ENCODE data around the gene GATA5.

GATA5 gene

DNA sequence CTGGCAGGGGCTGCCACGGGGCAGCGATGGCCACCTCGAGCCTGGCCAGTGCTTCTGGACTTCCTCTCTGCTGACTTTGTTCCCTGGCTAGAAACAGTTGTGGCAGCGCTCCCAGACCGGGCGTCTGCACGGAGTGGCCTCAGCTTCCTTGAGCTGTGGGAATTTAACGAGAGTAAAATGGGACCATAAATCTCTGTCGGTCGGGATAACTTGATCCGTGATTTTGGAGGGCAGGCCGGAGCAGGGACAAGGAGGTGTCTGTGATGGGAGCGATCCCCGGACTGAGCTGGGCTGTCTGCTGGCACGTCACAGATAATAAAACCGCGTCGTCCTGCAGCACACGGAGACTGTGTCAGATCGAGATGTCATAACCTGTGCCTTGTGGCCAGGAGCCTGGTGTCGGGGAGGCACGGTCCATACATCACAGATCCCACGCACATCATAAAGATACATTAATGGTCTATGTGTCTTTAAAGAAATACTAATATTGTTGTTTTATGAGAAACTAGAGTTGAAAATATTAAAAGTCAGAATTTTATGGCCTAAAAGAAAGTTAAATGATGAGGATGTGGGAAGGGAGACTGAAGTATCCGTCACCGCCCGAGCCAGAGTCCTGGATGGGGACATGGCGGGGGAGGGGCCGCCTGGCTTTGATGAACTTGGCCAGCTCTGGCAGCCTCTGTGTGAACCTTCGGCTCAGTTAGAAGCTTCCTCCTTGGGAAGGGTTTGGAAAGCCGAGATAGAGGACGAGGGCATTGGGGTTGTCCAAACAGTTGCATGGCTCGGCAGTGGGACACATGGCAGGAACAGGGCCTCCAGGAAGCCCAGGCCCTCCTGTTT is 41.9 kb downstream of the GATA5 start:
- no peak for DNase-seq (ENCODE audit: low read depth)
- TF ChIP-seq, protein P1, sequence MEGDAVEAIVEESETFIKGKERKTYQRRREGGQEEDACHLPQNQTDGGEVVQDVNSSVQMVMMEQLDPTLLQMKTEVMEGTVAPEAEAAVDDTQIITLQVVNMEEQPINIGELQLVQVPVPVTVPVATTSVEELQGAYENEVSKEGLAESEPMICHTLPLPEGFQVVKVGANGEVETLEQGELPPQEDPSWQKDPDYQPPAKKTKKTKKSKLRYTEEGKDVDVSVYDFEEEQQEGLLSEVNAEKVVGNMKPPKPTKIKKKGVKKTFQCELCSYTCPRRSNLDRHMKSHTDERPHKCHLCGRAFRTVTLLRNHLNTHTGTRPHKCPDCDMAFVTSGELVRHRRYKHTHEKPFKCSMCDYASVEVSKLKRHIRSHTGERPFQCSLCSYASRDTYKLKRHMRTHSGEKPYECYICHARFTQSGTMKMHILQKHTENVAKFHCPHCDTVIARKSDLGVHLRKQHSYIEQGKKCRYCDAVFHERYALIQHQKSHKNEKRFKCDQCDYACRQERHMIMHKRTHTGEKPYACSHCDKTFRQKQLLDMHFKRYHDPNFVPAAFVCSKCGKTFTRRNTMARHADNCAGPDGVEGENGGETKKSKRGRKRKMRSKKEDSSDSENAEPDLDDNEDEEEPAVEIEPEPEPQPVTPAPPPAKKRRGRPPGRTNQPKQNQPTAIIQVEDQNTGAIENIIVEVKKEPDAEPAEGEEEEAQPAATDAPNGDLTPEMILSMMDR (IDR thresholded peaks at IDR 0.05; ENCODE audit: low read depth, low read length, missing control alignments) = no peak
- no peak overlapping the region for H3K4me3 ChIP-seq (ENCODE audit: low read depth, low read length)

- DNase-seq (ENCODE audit: low read depth) = no peak
- no peak overlapping the region for H3K4me3 ChIP-seq (ENCODE audit: low read depth, low read length)
- TF ChIP-seq, protein P1 (IDR thresholded peaks at IDR 0.05; ENCODE audit: low read depth, low read length, missing control alignments) = no peak
Measured at GRCh38 chr20:62430866-62431447, 44.8 kb downstream of the GATA5 start.

DNA sequence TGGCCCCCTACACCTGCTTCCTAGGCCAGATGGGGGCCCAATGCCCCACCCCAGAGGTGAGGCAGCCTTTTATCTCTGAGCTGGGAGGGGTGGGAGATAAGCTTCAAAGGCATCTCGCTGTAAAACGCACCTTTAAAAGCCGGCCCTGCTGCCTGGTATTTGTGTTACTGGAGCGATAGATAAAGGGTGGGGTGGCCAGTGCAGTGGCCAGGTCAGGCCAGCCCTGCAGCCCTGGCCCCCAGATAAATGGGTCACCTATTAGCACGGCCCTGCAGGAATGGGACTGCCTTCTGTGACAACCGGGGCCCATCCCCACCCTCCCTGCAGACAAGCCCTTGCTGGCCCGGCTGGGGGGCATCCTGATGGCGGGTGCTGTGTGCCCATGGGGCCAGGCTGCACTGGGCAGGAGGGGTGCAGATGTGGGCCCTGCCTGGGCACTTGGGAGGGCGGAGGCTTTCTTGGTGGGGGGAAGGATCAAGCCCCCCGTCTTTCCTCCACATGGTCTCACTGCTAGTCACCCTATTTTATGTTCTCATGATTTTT is 45.4 kb downstream of the GATA5 start:
- TF ChIP-seq, protein P1 (IDR thresholded peaks at IDR 0.05; ENCODE audit: low read depth, low read length, missing control alignments) = no peak
- H3K4me3 ChIP-seq (ENCODE audit: low read depth, low read length) = no peak overlapping the region
- no peak for DNase-seq (ENCODE audit: low read depth)

GRCh38 chr20:62429455-62430310 is 46.1 kb downstream of the GATA5 start:
- DNase-seq (ENCODE audit: low read depth) = no peak
- TF ChIP-seq, protein P1 (IDR thresholded peaks at IDR 0.05; ENCODE audit: low read depth, low read length, missing control alignments) = no peak
- no peak overlapping the region for H3K4me3 ChIP-seq (ENCODE audit: low read depth, low read length)

- no peak for DNase-seq (ENCODE audit: low read depth)
- H3K4me3 ChIP-seq (ENCODE audit: low read depth, low read length) = no peak overlapping the region
- TF ChIP-seq, protein P1 (IDR thresholded peaks at IDR 0.05; ENCODE audit: low read depth, low read length, missing control alignments) = no peak
Measured at GRCh38 chr20:62428396-62429295, 47.1 kb downstream of the GATA5 start.

DNA sequence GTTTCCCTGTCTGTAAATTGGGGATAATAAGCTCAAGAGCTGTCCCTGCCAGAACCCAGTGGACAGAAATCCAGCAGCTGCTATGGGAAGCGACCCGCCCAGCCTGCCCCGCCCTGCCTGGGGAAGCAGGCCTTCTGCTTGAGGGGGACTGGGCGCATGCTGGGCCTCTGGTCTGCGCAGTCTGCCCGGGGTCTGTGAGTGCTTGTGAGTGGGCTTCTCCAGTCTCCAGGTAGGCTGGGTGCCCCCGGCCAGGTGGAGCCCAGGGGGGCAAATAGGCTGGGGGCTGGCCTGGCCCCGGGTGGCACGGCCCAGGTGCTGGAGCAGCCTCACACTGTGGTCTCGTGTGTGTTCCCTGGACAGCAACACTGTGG is 47.8 kb downstream of the GATA5 start:
- no peak overlapping the region for H3K4me3 ChIP-seq (ENCODE audit: low read depth, low read length)
- DNase-seq (ENCODE audit: low read depth) = no peak
- TF ChIP-seq, protein P1 (IDR thresholded peaks at IDR 0.05; ENCODE audit: low read depth, low read length, missing control alignments) = no peak

Data from GM12864 (cell line).